ENCODE results near the gene B4GALNT1.
"Not testable (repeated sequence)": the region's sequence is repeated elsewhere in the genome, so short reads cannot be mapped to it uniquely, and the experiment has no call there.

B4GALNT1 gene

GRCh38 chr12:57632958-57633840 is at the start of gene B4GALNT1:
TSS of gene B4GALNT1 (minus strand) at chr12:57633201. CDS start at chr12:57632132, 1,069 bp downstream.
- DNase-seq (ENCODE audit: extremely low read depth in 1 of 2, low read depth in 1 of 2): no peak

GRCh38 chr12:57679697-57680096 is 46.7 kb upstream of the B4GALNT1 start:
- DNase-seq (ENCODE audit: extremely low read depth in 1 of 2, low read depth in 1 of 2): no peak

GRCh38 chr12:57677947-57678346 is 44.9 kb upstream of the B4GALNT1 start:
- not testable (repeated sequence) for DNase-seq (ENCODE audit: extremely low read depth in 1 of 2, low read depth in 1 of 2)

GRCh38 chr12:57674691-57675090 is 41.7 kb upstream of the B4GALNT1 start:
- DNase-seq (ENCODE audit: extremely low read depth in 1 of 2, low read depth in 1 of 2): no peak

- no peak for DNase-seq (ENCODE audit: extremely low read depth in 1 of 2, low read depth in 1 of 2)
Measured at GRCh38 chr12:57672801-57673200, 39.8 kb upstream of the B4GALNT1 start.

GRCh38 chr12:57671811-57672210 is 38.8 kb upstream of the B4GALNT1 start:
- not testable (repeated sequence) for DNase-seq (ENCODE audit: extremely low read depth in 1 of 2, low read depth in 1 of 2)

- not testable (repeated sequence) for DNase-seq (ENCODE audit: extremely low read depth in 1 of 2, low read depth in 1 of 2)
Measured at GRCh38 chr12:57669691-57670090, 36.7 kb upstream of the B4GALNT1 start.

GRCh38 chr12:57666897-57667296 is 33.9 kb upstream of the B4GALNT1 start:
- no peak for DNase-seq (ENCODE audit: extremely low read depth in 1 of 2, low read depth in 1 of 2)

GRCh38 chr12:57665066-57665820 is 32.2 kb upstream of the B4GALNT1 start:
- DNase-seq (ENCODE audit: extremely low read depth in 1 of 2, low read depth in 1 of 2): not testable (repeated sequence)

GRCh38 chr12:57661376-57661775 is 28.4 kb upstream of the B4GALNT1 start:
- DNase-seq (ENCODE audit: extremely low read depth in 1 of 2, low read depth in 1 of 2): no peak

- DNase-seq (ENCODE audit: extremely low read depth in 1 of 2, low read depth in 1 of 2): no peak
Measured at GRCh38 chr12:57658890-57659289, 25.9 kb upstream of the B4GALNT1 start.

GRCh38 chr12:57657744-57658143 is 24.7 kb upstream of the B4GALNT1 start:
- no peak for DNase-seq (ENCODE audit: extremely low read depth in 1 of 2, low read depth in 1 of 2)

GRCh38 chr12:57656408-57656807 is 23.4 kb upstream of the B4GALNT1 start:
- not testable (repeated sequence) for DNase-seq (ENCODE audit: extremely low read depth in 1 of 2, low read depth in 1 of 2)

- no peak for DNase-seq (ENCODE audit: extremely low read depth in 1 of 2, low read depth in 1 of 2)
Measured at GRCh38 chr12:57655541-57656240, 22.7 kb upstream of the B4GALNT1 start.

- DNase-seq (ENCODE audit: extremely low read depth in 1 of 2, low read depth in 1 of 2): no peak
Measured at GRCh38 chr12:57654042-57654441, 21.0 kb upstream of the B4GALNT1 start.

GRCh38 chr12:57646659-57647049 is 13.7 kb upstream of the B4GALNT1 start:
- not testable (repeated sequence) for DNase-seq (ENCODE audit: extremely low read depth in 1 of 2, low read depth in 1 of 2)

GRCh38 chr12:57645990-57646658 is 13.1 kb upstream of the B4GALNT1 start:
- DNase-seq (ENCODE audit: extremely low read depth in 1 of 2, low read depth in 1 of 2): not testable (repeated sequence)

GRCh38 chr12:57641699-57642442 is 8.9 kb upstream of the B4GALNT1 start:
- no peak for DNase-seq (ENCODE audit: extremely low read depth in 1 of 2, low read depth in 1 of 2)

- no peak for DNase-seq (ENCODE audit: extremely low read depth in 1 of 2, low read depth in 1 of 2)
Measured at GRCh38 chr12:57640175-57641042, 7.4 kb upstream of the B4GALNT1 start.
